Thoracic aorta (tissue), 2 donors: ENCODE results near the gene SEPTIN7. TPM values are rescaled to one million over a fixed set of nuclear protein-coding genes. Genes with fewer than 3 reads are reported as not detected.

Experiments
- ATAC-seq: fragments of 150-250 bp; one replicate; pipeline ENCODE4 v1.8.0; 2017; ENCODE audit warnings: low read depth; ENCODE audit not compliant: insufficient number of reproducible peaks, low FRiP score
- DNase-seq: peaks from one replicate; pipeline ENCODE4 v3.0.0-alpha.2; 2020; ENCODE audit warnings: low spot score
- H3K27ac ChIP-seq, 2 donors: fragments of 200-600 bp; sonication (generic); 1 replicate in 1 of 2; 2 replicates in 1 of 2; pipeline ENCODE4 v1.5.1; 2016; ENCODE audit warnings: mild to moderate bottlenecking in 2 of 2, moderate library complexity in 2 of 2
- H3K27me3 ChIP-seq: fragments of 200-600 bp; sonication (generic); replicated peaks from 2 replicates; pipeline ENCODE4 v1.6.0; 2016; ENCODE audit warnings: mild to moderate bottlenecking; ENCODE audit not compliant: insufficient read depth
- H3K36me3 ChIP-seq: fragments of 200-600 bp; sonication (generic); one replicate; pipeline ENCODE4 v1.5.1; 2016
- H3K4me1 ChIP-seq, 2 donors: fragments of 200-600 bp; sonication (generic); 1 replicate in 1 of 2; 2 replicates in 1 of 2; pipeline versions ENCODE4 v1.5.1 to v1.6.0; 2016; ENCODE audit warnings: low read depth in 2 of 2, mild to moderate bottlenecking in 1 of 2; ENCODE audit not compliant: control insufficient read depth in 1 of 2
- H3K4me3 ChIP-seq: fragments of 200-600 bp; sonication (generic); 2 replicates; pipeline ENCODE4 v1.5.1; 2016; ENCODE audit warnings: mild to moderate bottlenecking
- H3K9me3 ChIP-seq: fragments of 200-600 bp; sonication (generic); 2 replicates; pipeline ENCODE4 v1.5.1; 2016
- CTCF ChIP-seq: fragments of 200-600 bp; sonication (generic); IDR thresholded peaks from one replicate; pipeline ENCODE4 v1.5.1; 2019; ENCODE audit warnings: antibody characterized with exemption
- total RNA-seq, 2 donors: library from RNA; depleted of rRNA; stranded (reverse); fragments of >200 nt; gene quantifications; one replicate each; pipeline versions ENCODE4 v1.1.0 to v1.2.3, GENCODE V29; 2016

Gene SEPTIN7
- total RNA-seq, 2 donors from 2014 or later, result 165 to 224 TPM

GRCh38 chr7:35816514-35816913 lies 15.7 kb downstream of the SEPTIN7 start:
- TF ChIP-seq CTCF, result no peak
- Histone ChIP-seq H3K36me3 (no peaks in the 10 kb centered on the region), H3K27ac (no peak overlapping the region), H3K9me3 (peaks cover 5% of the 10 kb centered on the region), H3K4me3 (no peak overlapping the region), H3K4me1 (peaks cover 15 to 21% of the 10 kb centered on the region in 2 donors), H3K27me3 (no peaks in the 10 kb centered on the region)
- DNase-seq (no peak), ATAC-seq (no peak)

- ATAC-seq, result no peak
- Histone ChIP-seq H3K36me3 (no peaks in the 10 kb centered on the region), H3K9me3 (peaks cover 5% of the 10 kb centered on the region), H3K27ac (no peak overlapping the region), H3K4me3 (no peak overlapping the region), H3K4me1 (peaks cover 10 to 21% of the 10 kb centered on the region in 2 donors), H3K27me3 (no peaks in the 10 kb centered on the region)
- no peak for DNase-seq
- TF ChIP-seq CTCF, result no peak
Measured at GRCh38 chr7:35817181-35817580, 16.3 kb downstream of the SEPTIN7 start.

GRCh38 chr7:35817930-35818329 lies 17.1 kb downstream of the SEPTIN7 start:
- Histone ChIP-seq H3K27me3 (no peaks in the 10 kb centered on the region), H3K27ac (no peak overlapping the region), H3K36me3 (no peaks in the 10 kb centered on the region), H3K4me3 (no peak overlapping the region), H3K9me3 (peaks cover 5% of the 10 kb centered on the region), H3K4me1 (peaks cover 7 to 19% of the 10 kb centered on the region in 2 donors)
- no peak for TF ChIP-seq CTCF
- DNase-seq (no peak), ATAC-seq (no peak)

- Histone ChIP-seq H3K4me1 (peaks cover 11 to 16% of the 10 kb centered on the region in 2 donors), H3K9me3 (peaks cover 5% of the 10 kb centered on the region), H3K4me3 (no peak overlapping the region), H3K27ac (no peak overlapping the region), H3K27me3 (no peaks in the 10 kb centered on the region), H3K36me3 (no peaks in the 10 kb centered on the region)
- ATAC-seq (no peak), DNase-seq (no peak)
- TF ChIP-seq CTCF, result no peak
Measured at GRCh38 chr7:35818513-35818912, 17.7 kb downstream of the SEPTIN7 start.

GRCh38 chr7:35819310-35819709 lies 18.5 kb downstream of the SEPTIN7 start:
- TF ChIP-seq CTCF, result no peak
- no peak for DNase-seq
- ATAC-seq, result no peak
- Histone ChIP-seq H3K9me3 (peaks cover 5% of the 10 kb centered on the region), H3K27ac (no peak overlapping the region), H3K4me1 (peaks cover 13 to 14% of the 10 kb centered on the region in 2 donors), H3K27me3 (no peaks in the 10 kb centered on the region), H3K4me3 (no peak overlapping the region), H3K36me3 (no peaks in the 10 kb centered on the region)
